HepG2 (cell line): ENCODE data around the gene OCLN. TPM values are rescaled to one million over a fixed set of nuclear protein-coding genes. Genes with fewer than 3 reads are reported as not detected.
A peak's percentile ranks its signal among the peaks of the same experiment; 100 is the strongest.

ENCODE experiments used
- ARID2 ChIP-seq: sonication (generic); formaldehyde crosslinking; IDR thresholded peaks from 2 replicates; pipeline ENCODE4 v1.8.1; 2022; ENCODE audit warnings: mild to moderate bottlenecking, missing genetic modification reagents, borderline replicate concordance
- ARNT ChIP-seq: fragments of 450-650 bp; IDR thresholded peaks from 2 replicates; pipeline ENCODE4 v1.6.1; 2017
- BORCS8-MEF2B ChIP-seq: sonication (generic); formaldehyde crosslinking; IDR thresholded peaks from 2 replicates; pipeline ENCODE4 v1.8.0; 2022; ENCODE audit warnings: mild to moderate bottlenecking, missing genetic modification reagents
- CBX2 ChIP-seq, 2 experiments: fragments of 200-600 bp in 1 of 2; sonication (generic); formaldehyde crosslinking in 1 of 2; IDR thresholded peaks; 2 replicates each; pipeline versions ENCODE4 v1.7.0 to v1.8.1; 2018 to 2022; ENCODE audit warnings: low read depth in 2 of 2, low read length in 1 of 2, mild to moderate bottlenecking in 1 of 2, missing genetic modification reagents in 1 of 2
- CBX5 ChIP-seq: sonication (generic); formaldehyde crosslinking; IDR thresholded peaks from 2 replicates; pipeline ENCODE4 v1.4.0; 2020; ENCODE audit warnings: missing genetic modification reagents, borderline replicate concordance
- HIC2 ChIP-seq: sonication (generic); formaldehyde crosslinking; IDR thresholded peaks from 2 replicates; pipeline ENCODE4 v1.9.0; 2022; ENCODE audit warnings: low read depth, missing genetic modification reagents
- HNF1B ChIP-seq: sonication (generic); formaldehyde crosslinking; IDR thresholded peaks from 2 replicates; pipeline ENCODE4 v1.5.1; 2020; ENCODE audit warnings: mild to moderate bottlenecking, moderate library complexity, missing genetic modification reagents
- IKZF5 ChIP-seq: IDR thresholded peaks from 2 replicates; pipeline ENCODE4 v1.6.1; 2018; ENCODE audit warnings: missing genetic modification reagents, mild to moderate bottlenecking, missing compliant biosample characterization
- JUN ChIP-seq: sonication (generic); formaldehyde crosslinking; IDR thresholded peaks from 2 replicates; pipeline ENCODE4 v1.4.0; 2020; ENCODE audit warnings: mild to moderate bottlenecking, missing genetic modification reagents
- KDM5B ChIP-seq: sonication (generic); formaldehyde crosslinking; IDR thresholded peaks from 2 replicates; pipeline ENCODE4 v1.4.0; 2020; ENCODE audit warnings: missing genetic modification reagents, mild to moderate bottlenecking, borderline replicate concordance
- KLF11 ChIP-seq: IDR thresholded peaks from 2 replicates; pipeline ENCODE4 v1.6.1; 2016; ENCODE audit warnings: missing compliant biosample characterization
- MAFF ChIP-seq: IDR thresholded peaks from 2 replicates; pipeline ENCODE4 v1.6.1; 2011; ENCODE audit warnings: low read depth, low read length, improper control_type of control experiment
- PITX1 ChIP-seq: sonication (generic); formaldehyde crosslinking; IDR thresholded peaks from 2 replicates; pipeline ENCODE4 v1.5.1; 2020; ENCODE audit warnings: mild to moderate bottlenecking, missing genetic modification reagents
- REXO4 ChIP-seq: sonication (generic); formaldehyde crosslinking; IDR thresholded peaks from 2 replicates; pipeline ENCODE4 v1.8.0; 2022; ENCODE audit warnings: missing genetic modification reagents, mild to moderate bottlenecking, borderline replicate concordance
- RXRA ChIP-seq: sonication (generic); formaldehyde crosslinking; IDR thresholded peaks from 2 replicates; pipeline ENCODE4 v1.5.1; 2020; ENCODE audit warnings: missing genetic modification reagents
- SMYD3 ChIP-seq: sonication (generic); formaldehyde crosslinking; IDR thresholded peaks from 2 replicates; pipeline ENCODE4 v1.8.1; 2023; ENCODE audit warnings: mild to moderate bottlenecking, missing genetic modification reagents
- ZFP36 ChIP-seq: fragments of 150-350 bp; IDR thresholded peaks from 2 replicates; pipeline ENCODE4 v1.6.1; 2018; ENCODE audit warnings: borderline replicate concordance, low read length, low read depth; ENCODE audit not compliant: partially characterized antibody
- ZNF207 ChIP-seq: fragments of 450-650 bp; IDR thresholded peaks from 2 replicates; pipeline ENCODE4 v1.6.1; 2016; ENCODE audit warnings: antibody characterized with exemption, borderline replicate concordance
- ZNF484 ChIP-seq: sonication (generic); formaldehyde crosslinking; IDR thresholded peaks from 2 replicates; pipeline ENCODE4 v1.5.1; 2020; ENCODE audit warnings: mild to moderate bottlenecking, low read depth, missing genetic modification reagents, borderline replicate concordance
- ZNF546 ChIP-seq: sonication (generic); formaldehyde crosslinking; conservative IDR thresholded peaks from 2 replicates; pipeline ENCODE4 v1.8.1; 2023; ENCODE audit warnings: mild to moderate bottlenecking, missing genetic modification reagents
- ZNF687 ChIP-seq: sonication (generic); formaldehyde crosslinking; IDR thresholded peaks from 2 replicates; pipeline ENCODE4 v1.5.1; 2020; ENCODE audit warnings: mild to moderate bottlenecking, missing genetic modification reagents, moderate library complexity
- polyA plus RNA-seq, 8 experiments: library from polyadenylated mRNA; depleted of rRNA in 3 of 8; stranded (reverse) in 7 of 8; unstranded in 1 of 8; fragments of >200 nt; fragmentation: Illumina TruSeq in 4 of 8; extraction: Trizol in 4 of 8; gene quantifications; 2 replicates each; pipeline versions ENCODE4 v1.2.1 to v1.2.3, GENCODE V29; 2011 to 2016; ENCODE audit warnings: low read depth in 4 of 8, missing spikeins in 1 of 8, mixed read lengths in 1 of 8; ENCODE audit not compliant: insufficient read depth in 1 of 8
- total RNA-seq, 5 experiments: library from RNA; depleted of rRNA; stranded (reverse); fragments of >200 nt; fragmentation: Illumina TruSeq; extraction: Trizol; gene quantifications; 2 replicates each; pipeline ENCODE4 v1.2.3, GENCODE V29; 2016; ENCODE audit warnings: low read depth in 1 of 5

OCLN gene
- total and polyA plus RNA-seq, 2 of the 13 experiments (the other 11 are each of a cell fraction or from before 2014, with no cell fraction given) = 24.1 to 34.8 TPM

- TF ChIP-seq IKZF5 (CRISPR knock-in tag) = 0 out of 2 replicates have a peak, but pooled peaks have one; percentile 21
- no peak for TF ChIP-seq CBX2 (IDR thresholded peaks at IDR 0.05; ENCODE audit: low read depth, low read length)
- TF ChIP-seq CBX2 (CRISPR knock-in tag; IDR thresholded peaks at IDR 0.05; ENCODE audit: low read depth) = no peak
- no peak for TF ChIP-seq ZNF207
- TF ChIP-seq HNF1B = 0 out of 2 replicates have a peak, but pooled peaks have one; percentile 38
- TF ChIP-seq ZFP36 = no peak
- no peak for TF ChIP-seq KLF11 (CRISPR knock-in tag)
- TF ChIP-seq HIC2 = no peak
- TF ChIP-seq PITX1 = no peak
- TF ChIP-seq ARID2 = no peak
- no peak for TF ChIP-seq SMYD3 (CRISPR knock-in tag)
- no peak for TF ChIP-seq ARNT
- TF ChIP-seq RXRA (CRISPR knock-in tag) = no peak
- no peak for TF ChIP-seq MAFF
- TF ChIP-seq ZNF484 (CRISPR knock-in tag) = no peak
- TF ChIP-seq JUN (CRISPR knock-in tag) = no peak
- TF ChIP-seq REXO4 = 0 out of 2 replicates have a peak, but pooled peaks have one; percentile 62
- peak; percentile 82 for TF ChIP-seq BORCS8-MEF2B (CRISPR knock-in tag)
- peak; percentile 93 for TF ChIP-seq ZNF687
- TF ChIP-seq KDM5B (CRISPR knock-in tag) = peak; percentile 22; the same call in 1 of the 2 replicates
- 0 out of 2 replicates have a peak, but pooled peaks have one; percentile 61 for TF ChIP-seq ZNF546 (CRISPR knock-in tag)
- no peak for TF ChIP-seq CBX5 (CRISPR knock-in tag)
These were observed 975 bp downstream of the OCLN start (continued) for GRCh38 chr5:69493396-69494133.
